NK-92 (cell line): ENCODE measurements around the gene SLC6A13.
"Not testable (repeated sequence)": the region's sequence is repeated elsewhere in the genome, so short reads cannot be mapped to it uniquely, and the experiment has no call there.

ENCODE experiments used
- DNase-seq: peaks from one replicate; lab custom pipeline; 2025; ENCODE audit not compliant: unreplicated experiment; lab: John Stamatoyannopoulos, UW

SLC6A13 gene

DNA sequence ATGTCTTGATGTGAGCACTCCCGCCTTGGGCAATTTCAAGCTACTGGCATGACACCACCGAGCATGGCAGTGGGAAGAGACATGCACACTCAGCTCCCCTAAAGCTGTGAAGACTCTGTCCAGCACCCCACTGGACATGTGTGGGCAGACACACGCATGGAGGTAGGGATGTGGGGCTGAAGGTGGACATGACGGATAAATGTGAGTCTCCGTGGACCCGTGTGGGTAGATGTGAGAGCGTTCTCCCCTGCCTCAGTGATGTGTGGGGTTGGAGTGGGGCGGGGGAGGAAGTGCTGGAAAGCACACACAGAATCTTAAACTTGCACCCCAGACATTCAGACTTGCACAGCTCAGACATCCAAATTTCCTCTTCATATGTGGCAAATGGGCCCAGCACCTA lies 61.3 kb downstream of the SLC6A13 start:
- DNase-seq: no peak

DNA sequence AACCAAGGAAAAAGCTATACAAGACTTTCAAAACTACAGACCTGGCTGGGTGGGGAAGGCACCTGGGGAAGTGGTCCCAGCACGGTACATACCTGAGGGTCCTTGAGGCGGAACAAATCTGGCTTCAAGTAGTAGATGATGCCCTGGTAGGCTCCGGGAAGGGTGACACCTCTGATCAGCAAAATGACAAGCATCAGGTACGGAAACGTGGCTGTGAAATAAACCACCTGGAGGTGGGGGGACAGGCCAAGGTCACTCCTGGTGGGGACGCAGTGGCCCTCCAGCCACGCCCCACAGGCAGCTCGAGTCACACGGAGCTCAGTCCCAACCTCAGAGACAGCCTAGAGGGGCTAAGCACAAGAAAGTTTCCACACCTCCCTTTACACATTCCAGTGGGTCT lies 63.9 kb downstream of the SLC6A13 start:
- DNase-seq: no peak

DNA sequence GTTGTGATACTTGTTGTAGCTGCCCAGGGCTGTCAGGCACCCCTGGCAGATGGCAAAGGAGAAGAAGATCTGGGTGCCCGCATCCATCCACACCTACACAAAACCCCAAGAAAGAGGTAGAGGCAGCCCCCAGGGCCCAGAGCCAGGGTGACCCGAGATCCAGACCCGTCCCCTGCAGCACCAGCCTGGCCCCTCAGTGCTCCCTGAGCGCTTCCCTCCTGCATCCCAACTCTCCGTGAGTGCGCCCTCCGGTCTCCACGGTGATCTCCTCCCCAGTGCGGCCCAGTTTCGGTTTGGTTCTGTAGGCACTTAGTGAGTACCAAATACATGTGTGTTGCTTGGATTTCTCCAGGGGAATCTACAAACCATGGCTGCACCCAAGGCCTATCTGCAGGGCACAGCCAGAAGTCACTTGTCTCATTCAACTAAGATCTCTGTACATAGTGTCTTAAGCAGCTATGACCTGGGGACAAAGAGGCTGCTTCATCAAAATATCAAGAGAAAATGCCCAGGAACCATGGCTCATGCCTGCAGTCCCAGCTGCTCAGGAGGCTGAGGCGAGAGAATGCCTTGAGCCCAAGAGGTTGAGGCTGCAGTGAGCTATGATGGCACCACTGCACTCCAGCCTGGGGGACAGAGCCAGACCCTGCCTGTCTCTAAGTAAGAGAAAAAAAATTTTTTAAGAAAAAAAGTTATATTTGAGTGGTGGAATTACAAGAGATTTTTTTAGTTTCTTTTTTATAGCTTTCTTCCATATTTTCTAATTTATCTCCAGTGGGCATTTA lies 64.5 kb downstream of the SLC6A13 start:
- DNase-seq: no peak

DNA sequence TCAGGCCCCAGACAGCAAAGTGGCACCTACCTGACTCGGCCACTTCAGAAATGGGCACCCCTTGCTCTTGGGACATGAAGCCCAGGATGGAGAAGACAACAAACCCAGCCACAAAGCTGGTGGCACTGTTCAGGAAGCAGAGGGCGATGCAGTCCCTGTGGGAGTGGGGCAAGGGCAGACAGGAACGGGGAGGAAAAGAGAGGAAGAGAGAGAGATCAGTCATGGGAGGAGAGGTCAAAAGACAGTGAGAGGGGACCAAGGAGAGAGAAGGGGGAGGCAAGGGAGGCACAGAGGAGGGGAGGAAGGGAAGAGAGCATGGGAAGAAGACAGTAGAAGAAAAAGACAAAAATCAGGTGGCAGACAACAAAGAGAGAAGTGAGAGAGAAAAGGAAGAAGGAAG lies 65.3 kb downstream of the SLC6A13 start:
- no peak for DNase-seq

DNA sequence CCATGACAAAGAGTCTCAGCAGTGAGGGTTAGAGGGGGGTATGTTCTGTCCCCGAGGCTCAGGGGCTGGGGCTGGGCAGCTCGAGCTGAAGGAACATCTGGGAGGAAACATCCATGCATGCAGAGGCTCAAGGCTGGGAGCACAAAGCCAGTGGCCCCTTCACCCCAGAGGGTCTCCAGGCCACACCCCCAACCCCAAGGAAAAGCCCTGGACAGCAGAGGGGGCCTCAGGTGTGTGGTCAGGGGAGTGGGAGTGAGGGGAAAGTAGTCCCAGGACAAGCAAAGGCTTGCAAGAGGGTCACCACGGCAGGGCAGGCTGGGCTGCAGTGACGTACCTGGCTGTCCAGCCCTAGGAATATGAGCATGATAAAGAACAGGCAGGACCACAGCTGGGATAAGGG lies 66.2 kb downstream of the SLC6A13 start:
- no peak for DNase-seq

DNA sequence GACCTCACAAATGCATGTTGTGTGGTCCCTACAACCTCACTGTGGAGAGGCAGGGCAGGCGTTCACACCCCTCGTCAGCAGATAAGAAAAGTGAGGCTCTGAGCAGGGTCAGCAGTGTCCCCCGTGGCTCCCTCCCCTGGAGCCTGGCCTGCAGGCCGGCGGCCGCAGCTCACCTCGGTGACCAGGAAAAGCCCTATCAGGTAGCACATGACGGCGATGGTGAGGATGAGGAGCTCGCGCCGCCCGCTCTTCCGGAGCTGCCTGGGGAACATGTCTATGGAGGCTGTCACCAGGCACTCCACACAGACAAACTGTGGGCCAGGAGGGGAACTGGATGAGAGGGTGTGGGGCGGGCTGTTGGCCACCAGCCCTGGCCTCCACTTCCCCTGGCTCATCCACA lies 66.7 kb downstream of the SLC6A13 start:
- DNase-seq: no peak

DNA sequence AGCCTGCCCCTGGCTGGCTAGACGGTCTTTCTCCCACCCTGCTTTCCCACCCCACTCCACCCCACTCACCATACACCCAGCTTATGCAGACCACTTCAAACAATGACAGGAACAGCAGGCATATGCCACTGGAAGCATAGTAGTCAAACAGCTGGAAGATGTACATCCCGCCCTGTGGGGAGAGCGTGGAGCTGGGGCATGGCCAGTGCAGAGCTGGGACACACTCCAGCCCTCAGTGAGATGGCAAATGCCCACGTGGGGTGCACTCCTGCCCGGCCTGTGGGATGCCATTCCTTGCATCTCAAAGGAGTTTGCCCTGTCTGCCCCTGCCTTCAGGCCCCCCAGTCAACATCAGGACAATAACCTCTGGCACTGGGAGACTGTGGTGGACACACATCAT lies 67.5 kb downstream of the SLC6A13 start:
- DNase-seq: no peak

DNA sequence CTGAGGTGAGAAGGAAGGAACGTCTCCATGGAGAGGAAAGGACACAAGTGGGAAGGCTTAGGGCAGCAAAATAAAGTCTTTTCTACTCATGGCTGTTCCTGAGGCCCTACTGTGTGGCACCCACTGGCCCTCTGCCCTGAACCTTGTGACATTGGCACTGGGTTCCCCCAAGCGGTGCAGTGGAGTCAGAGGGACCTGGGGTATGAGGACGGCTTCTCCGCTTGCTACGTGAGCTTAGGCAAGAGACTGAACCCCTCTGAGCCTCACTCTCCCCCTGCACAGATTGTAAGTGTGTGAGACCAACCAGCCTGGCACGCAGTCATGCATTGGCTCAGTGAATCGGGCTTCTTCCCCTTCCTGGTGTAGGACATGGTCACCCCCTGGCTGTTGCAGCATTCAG lies 68.4 kb downstream of the SLC6A13 start:
- DNase-seq: no peak

DNA sequence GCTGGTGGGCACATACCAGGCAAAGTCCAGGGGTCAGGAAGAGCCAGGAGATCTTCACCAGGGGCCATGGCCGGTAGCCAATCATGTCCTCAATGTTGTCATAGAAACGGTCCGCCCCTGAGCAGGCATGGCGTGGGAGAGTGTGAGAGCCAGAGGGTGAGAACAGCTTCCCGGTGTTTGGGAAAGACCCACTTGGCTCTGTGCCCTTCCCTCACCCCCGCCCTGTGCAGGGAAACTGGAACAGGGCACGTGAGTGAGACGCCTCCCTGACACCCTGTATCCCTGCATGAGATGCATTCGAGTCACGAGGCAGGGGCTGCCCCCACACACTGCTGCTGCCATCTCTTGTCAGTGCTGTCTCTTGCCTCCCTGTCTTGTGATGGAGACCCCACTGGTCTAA lies 69.4 kb downstream of the SLC6A13 start:
- no peak for DNase-seq

DNA sequence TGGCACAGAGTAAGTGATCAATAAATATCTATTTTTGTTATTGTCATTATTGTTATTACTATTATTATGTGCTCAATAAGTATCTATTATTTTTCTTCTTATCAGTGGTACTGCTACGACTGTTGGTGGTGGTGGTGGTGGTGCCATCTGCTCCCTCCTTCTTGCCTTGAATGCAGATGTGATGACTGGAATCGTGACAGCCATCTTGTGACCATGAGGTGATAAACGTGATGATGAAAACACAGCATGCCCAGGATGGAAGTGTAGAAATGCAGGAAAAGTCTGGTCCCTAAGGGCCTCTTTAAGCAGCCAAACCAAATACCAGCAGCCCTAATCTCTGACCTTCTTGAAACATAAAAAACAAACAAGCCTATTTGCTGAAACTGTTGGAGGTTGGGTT lies 71.1 kb downstream of the SLC6A13 start:
- DNase-seq: no peak

DNA sequence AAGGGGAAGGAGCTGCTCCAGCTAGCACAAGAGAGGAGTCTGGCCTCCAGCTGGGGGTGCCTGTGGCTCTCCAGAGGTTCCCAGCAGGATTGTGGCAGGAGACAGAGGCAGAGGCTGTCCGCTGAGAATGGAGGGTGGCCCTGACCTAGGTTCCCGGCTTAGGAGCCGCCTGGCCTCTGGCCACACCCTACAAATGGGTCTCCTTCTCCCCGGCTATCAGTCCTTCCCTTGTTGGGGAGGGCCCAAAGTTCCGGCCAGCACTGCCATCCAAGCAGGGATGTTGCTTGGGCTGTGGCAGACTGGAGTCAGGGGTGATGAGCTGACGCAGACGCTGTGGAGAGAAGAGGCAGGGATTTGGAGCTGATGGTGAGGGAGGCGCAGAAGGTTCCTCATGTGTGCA lies 71.8 kb downstream of the SLC6A13 start:
- DNase-seq: no peak

DNA sequence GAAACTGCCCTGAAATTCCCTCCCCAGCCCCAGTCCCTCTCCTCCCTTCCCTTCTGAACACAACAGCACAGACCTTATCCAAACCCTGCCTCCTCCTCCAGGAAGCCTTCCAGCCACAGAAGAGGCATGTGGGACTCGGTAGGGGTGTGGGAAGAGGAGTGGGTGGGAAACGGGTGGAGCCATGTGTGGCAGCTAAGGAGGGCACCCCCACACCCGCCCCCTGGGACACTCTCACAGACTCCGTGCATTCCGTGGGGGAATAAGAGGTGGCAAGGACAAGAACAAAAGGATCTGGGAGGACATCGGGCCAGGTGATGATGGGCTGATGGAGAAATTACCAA lies 73.0 kb downstream of the SLC6A13 start:
- DNase-seq: no peak

DNA sequence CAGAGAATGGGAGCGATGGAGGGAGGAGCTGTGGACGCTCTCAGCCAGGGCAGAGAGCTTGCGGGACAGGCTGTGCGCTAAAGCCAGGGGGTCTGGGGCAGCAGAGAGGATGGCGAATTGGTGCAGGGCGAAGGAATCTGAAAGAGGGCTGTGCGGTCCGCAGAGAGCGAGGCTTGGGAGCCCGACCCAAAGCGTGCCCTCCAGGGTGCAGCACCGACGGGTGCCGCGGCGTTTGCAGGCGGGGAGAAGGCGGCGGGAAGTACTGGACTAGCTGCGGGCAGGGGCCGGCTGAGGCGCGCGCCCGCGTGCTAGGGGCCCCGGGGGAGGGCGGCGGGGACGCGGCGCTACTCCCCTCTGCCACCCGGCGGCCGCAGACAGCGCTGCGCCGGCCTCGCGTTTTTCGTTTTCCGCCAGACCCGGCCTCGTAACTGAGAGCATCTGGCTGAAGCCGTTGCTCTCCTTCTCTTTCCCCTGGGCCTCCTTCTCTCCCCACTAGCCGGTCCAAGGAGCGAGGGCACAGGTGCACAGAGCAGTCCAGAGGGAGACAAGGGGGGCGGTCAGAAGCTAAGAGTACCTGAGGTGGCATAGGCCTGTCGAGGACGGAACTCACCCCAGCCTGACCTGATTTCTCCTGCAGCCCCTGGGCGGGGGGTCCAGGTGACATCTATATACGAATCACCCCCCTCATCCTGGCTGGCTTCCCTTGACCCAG lies 73.6 kb downstream of the SLC6A13 start:
- DNase-seq: no peak

DNA sequence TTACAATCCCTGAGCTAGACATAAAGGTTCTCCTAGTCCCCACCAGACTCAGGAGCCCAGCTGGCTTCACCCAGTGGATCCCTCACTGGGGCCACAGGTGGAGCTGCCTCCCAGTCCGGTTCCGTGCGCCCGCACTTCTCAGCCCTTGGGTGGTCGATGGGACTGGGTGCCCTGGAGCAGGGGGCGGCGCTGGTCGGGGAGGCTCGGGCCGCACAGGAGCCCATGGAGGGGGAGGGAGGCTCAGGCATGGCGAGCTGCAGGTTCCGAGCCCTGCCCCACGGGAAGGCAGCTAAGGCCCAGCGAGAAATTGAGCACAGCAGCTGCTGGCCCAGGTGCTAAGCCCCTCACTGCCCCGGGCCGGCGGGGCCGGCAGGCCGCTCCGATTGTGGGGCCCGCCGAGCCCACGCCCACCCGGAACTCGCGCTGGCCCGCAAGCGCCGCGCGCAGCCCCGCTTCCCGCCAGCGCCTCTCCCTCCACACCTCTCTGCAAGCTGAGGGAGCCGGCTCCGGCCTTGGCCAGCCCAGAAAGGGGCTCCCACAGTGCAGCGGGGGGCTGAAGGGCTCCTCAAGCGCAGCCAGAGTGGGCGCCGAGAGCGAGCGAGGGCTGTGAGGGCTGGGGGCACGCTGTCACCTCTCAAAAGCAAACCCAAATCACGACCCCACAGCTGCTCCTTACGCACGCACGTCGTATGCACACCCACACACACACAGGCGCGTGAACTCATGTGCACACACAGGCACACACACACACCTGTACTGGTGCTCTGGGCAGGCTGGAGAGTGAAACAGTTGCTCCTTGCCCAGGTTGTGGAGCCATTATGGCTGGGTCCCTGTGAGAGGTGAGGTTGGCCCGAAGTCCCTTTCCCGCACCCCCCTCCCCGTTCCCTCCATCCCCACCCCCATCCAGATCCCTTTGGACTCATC lies 74.4 kb downstream of the SLC6A13 start:
- DNase-seq: not testable (repeated sequence)

DNA sequence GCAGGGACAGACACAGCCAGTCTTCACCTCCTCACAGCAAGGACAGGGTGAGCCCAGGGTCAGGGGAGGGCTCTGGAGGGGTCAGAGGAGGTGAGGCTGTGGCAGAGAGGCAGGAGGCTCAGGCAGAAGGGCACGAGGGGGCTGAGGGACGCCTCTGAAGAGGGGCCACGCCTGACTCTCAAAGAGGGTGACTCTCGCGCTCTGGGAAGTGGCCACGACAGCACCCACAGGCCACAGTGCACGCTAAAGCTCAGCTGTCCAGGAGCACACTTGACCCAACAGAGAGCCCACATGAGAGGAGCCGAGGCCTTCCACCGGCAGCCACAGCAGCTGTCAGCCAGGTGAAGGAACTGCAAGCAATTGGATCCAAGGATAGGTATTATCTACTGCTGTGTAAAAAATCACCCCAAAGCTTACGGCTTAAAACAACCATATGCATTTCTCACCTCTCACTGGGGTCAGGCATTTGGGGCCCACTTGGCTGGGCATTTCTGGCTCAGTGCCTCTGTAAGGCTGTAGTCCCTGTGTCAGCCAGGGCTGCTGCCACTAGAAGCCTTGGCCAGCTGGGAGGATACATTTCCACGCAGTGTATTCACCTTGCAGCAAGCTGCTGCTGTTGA lies 76.5 kb downstream of the SLC6A13 start:
- no peak for DNase-seq

DNA sequence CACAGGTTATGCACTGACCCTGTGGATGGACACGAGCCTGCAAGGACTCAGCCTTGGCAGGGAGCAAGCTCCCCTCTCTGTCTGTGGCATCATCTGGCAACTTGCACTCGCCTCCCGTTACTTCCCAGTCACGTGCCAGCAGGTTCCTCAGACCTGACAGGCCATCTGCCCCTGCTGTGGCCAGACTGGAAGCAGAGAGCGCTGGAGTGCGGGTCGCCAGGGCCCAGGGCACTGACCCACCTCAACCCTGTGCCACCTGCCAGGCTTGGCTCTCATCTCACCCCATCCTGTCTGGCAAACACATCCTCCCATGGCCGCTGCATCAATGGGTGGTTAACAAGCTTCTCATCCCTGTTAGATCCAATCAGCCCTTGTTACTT lies 77.1 kb downstream of the SLC6A13 start:
- no peak for DNase-seq

DNA sequence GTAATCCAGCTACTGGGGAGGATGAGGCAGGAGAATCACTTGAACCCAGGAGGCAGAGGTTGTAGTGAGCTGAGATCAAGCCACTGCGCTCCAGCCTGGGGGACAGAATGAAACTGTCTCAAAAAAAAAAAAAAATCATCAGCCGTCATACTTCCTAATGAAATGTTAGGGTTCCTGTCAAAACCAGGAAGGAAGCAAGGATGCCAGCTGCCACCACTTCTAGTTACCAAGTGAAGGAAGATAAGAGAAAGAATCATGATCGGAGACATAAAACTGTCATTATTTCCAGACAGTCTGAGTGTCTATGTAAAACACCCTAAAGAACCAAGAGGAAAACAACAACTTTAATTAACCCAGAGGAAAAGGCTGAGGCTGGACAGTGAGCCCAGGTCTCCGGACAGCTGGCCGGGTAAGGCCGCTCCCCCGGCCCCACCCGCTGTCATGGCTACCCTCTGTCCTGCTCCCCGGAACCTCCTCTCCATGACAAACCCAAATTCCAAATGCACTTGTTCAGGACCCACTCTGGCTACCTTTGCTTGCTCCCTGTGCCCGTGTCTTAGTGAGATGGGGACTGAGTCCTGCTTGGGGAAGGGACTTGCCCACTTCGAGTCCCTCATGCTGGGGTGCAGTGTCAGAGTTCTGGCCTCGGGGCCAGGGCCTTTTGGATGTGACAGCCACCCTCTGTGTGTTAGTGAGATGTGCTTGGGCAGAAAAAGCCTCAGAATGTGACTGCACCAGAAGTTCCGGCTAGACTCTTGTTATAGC lies 77.6 kb downstream of the SLC6A13 start:
- DNase-seq: no peak

DNA sequence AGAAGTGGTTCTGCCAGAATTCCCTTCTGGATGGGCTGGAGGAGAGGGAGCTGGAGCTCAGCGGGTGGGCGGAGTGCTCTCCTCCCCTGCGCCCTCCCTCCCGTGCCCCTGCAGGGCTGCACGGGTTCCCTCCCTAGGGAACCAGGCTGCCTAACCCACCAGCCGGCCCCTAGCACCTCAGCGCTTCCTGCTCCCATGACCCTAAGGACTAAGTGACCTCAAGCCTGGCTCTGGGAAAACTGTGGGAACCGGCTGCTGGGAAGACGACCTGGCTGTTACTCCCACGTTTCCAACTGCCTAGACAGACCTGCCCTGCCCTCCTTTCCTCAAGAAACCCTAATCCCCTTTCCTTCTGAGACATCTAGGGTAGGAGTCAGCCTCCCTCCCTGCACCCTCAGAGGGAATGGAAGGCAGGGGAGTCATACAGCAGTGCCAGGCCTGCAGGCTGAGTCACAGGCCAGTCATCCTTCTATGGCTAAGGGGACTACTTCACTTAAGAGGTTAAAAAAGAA lies 80.2 kb downstream of the SLC6A13 start:
- no peak for DNase-seq

DNA sequence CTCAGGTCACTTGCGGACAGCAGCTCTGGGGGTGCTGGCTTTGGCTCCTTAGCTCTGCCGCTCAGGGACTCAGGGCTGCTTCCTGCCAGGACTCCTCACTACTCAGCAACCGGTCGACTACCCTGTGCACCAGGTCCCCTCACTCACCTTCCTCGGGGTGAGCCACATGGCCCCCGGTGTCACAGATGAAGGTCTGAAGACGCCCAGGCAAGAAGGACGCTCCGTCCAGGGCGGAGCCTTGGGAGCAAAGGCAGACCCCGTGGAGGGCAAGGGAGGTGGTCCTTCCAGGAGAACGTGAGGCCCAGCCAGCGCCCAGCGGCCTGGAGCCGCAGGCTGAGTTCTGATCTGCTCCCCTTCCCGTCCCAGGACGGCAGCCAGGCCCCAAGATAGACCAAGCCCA lies 80.7 kb downstream of the SLC6A13 start:
- DNase-seq: no peak

DNA sequence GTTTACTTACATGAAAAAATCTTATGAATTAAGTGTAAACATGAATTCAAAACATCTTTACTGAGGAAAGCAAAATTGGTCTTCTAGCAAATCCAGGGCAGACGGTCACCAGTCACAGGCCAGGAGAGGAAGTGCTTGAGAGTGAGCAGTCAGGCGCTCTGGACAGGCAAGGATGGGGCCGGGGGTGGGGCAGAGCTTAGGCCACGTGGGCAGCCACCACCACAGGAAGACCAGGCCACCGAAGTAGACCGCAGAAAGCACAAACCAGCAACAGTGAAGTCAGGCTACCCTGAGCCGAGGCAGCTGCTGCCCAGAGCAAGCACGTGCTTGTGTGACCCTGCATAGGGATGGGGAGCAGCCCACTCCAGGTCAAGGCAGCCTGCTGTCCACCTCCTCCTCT lies 82.2 kb downstream of the SLC6A13 start:
- no peak for DNase-seq
